Measurements from ENCODE around the gene C17orf114.

Gene C17orf114

GRCh38 chr17:4823373-4824089 is 21.4 kb upstream of the C17orf114 start:
- TF ChIP-seq CTCF (IDR thresholded peaks at IDR 0.05): no peak
- ATAC-seq (ENCODE audit: low FRiP score): no peak
- no peak for DNase-seq (ENCODE audit: low spot score)

GRCh38 chr17:4822835-4823234 is 20.7 kb upstream of the C17orf114 start:
- TF ChIP-seq CTCF (IDR thresholded peaks at IDR 0.05): no peak
- ATAC-seq (ENCODE audit: low FRiP score) (no peak), DNase-seq (ENCODE audit: low spot score) (no peak)

GRCh38 chr17:4818276-4818675 is 16.1 kb upstream of the C17orf114 start:
- DNase-seq (ENCODE audit: low spot score) (no peak), ATAC-seq (ENCODE audit: low FRiP score) (no peak)
- TF ChIP-seq CTCF (IDR thresholded peaks at IDR 0.05): no peak

GRCh38 chr17:4816826-4817225 is 14.7 kb upstream of the C17orf114 start:
- DNase-seq (ENCODE audit: low spot score) (no peak), ATAC-seq (ENCODE audit: low FRiP score) (no peak)
- no peak for TF ChIP-seq CTCF (IDR thresholded peaks at IDR 0.05)

GRCh38 chr17:4815043-4815675 is 13.0 kb upstream of the C17orf114 start:
- ATAC-seq (ENCODE audit: low FRiP score) (no peak), DNase-seq (ENCODE audit: low spot score) (no peak)
- no peak for TF ChIP-seq CTCF (IDR thresholded peaks at IDR 0.05)

- DNase-seq (ENCODE audit: low spot score) (no peak), ATAC-seq (ENCODE audit: low FRiP score) (no peak)
- no peak for TF ChIP-seq CTCF (IDR thresholded peaks at IDR 0.05)
These were observed 10.6 kb upstream of the C17orf114 start for GRCh38 chr17:4812690-4813089.

GRCh38 chr17:4811471-4811870 is 9.3 kb upstream of the C17orf114 start:
- ATAC-seq (ENCODE audit: low FRiP score) (no peak), DNase-seq (ENCODE audit: low spot score) (no peak)
- no peak for TF ChIP-seq CTCF (IDR thresholded peaks at IDR 0.05)

Measured in omental fat pad (tissue), 3 donors.